HG03558 (cell line): Measurements from ENCODE around the gene FASTKD2.

Experiments used
- ATAC-seq: cut with Tn5 transposase; IDR thresholded peaks from one replicate; pipeline ENCODE4 v1.9.1; 2021; ENCODE audit warnings: moderate number of reproducible peaks; ENCODE audit not compliant: unreplicated experiment; ENCODE audit errors: extremely low read depth

The FASTKD2 gene

GRCh38 chr2:206831442-206831995 lies 66.1 kb downstream of the FASTKD2 start:
- no peak for ATAC-seq

- ATAC-seq, result no peak
Measured at GRCh38 chr2:206832873-206833272, 67.5 kb downstream of the FASTKD2 start.

GRCh38 chr2:206833291-206833690 lies 67.9 kb downstream of the FASTKD2 start:
- ATAC-seq, result no peak

- ATAC-seq, result no peak
Measured at GRCh38 chr2:206836722-206837121, 71.3 kb downstream of the FASTKD2 start.

GRCh38 chr2:206837775-206838174 lies 72.4 kb downstream of the FASTKD2 start:
- ATAC-seq, result no peak

GRCh38 chr2:206838690-206839089 lies 73.3 kb downstream of the FASTKD2 start:
- no peak for ATAC-seq

GRCh38 chr2:206840999-206841398 lies 75.6 kb downstream of the FASTKD2 start:
- ATAC-seq, result no peak
